Stimulated activated CD4-positive, alpha-beta T cell treated with anti-CD3 and anti-CD28 coated beads, Interleukin-2, amount 100 ng/mL, for 48 hours (primary cell): ENCODE data around the gene RNASE7.
A peak's percentile ranks its signal among the peaks of the same experiment; 100 is the strongest.

Experiments
- DNase-seq, 2 donors: peaks; one replicate each; pipeline ENCODE4 v3.0.0-alpha.2; 2020

Gene RNASE7

GRCh38 chr14:21088687-21089086 is 46.5 kb downstream of the RNASE7 start:
- DNase-seq = no peak

- no peak for DNase-seq
These were observed 47.1 kb downstream of the RNASE7 start for GRCh38 chr14:21089271-21089670.

GRCh38 chr14:21089877-21090193 is 47.7 kb downstream of the RNASE7 start:
- DNase-seq = no peak

- DNase-seq = no peak
These were observed 48.2 kb downstream of the RNASE7 start for GRCh38 chr14:21090194-21090939.

DNA sequence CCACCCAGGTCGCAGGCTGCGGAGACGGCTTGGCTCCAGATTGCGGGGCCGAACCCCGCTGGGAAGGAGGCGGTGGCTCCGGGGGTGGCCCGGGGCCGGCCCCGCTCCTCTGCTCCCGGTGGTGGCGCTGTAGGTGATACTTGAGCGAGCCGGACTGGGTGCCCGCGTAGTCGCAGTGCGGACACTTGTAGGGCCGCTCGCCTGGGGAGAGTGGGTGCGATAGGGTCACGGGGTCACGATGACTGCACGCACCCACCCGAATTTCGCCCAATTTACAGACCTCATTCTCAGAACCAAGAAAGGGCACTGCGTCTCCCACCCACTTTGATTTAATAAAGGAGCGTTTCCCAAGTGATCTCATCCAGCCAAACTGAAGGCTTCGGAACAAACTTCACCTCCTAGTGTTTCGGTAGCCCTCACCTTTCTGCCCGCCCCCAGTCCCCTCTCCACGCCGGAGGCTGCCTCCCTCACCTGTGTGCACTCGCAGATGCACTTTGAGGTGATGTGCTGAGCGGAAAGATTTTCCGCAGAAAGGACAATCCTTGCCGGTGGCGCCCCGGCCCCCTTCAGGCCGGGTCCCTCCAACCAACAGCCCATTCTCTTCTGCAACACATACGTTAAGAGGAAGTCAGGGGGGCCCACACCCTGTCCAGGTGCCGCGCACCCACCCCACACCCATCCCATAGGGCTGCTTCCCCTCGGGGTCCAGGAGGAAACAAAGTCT is 48.9 kb downstream of the RNASE7 start:
- DNase-seq = no peak

DNA sequence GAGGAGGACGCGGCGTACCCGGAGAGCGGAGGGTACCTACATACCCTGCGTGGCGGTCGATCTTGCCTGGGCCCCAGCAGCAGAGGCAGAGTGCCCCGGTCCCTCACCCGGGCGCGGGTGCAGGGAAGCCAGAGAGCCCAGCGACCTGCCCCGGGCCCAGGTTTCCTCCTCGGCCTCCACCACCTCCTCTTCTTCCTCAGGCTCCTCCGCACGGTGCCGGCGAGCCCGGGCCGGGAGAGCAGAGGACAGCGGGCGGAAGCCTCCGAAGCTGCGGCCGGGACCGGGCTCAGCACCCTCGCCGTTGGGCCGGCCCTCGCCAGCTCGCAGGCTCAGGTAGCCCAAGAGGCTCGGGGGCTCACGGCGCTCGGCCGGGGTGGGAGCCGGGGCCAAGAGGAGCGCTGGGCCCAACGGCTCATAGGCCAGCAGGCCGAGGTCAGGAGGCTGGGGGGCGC is 49.7 kb downstream of the RNASE7 start:
- DNase-seq = no peak

- DNase-seq = peak; percentile 97 to 98
These were observed 50.3 kb downstream of the RNASE7 start for GRCh38 chr14:21092273-21093011.

DNA sequence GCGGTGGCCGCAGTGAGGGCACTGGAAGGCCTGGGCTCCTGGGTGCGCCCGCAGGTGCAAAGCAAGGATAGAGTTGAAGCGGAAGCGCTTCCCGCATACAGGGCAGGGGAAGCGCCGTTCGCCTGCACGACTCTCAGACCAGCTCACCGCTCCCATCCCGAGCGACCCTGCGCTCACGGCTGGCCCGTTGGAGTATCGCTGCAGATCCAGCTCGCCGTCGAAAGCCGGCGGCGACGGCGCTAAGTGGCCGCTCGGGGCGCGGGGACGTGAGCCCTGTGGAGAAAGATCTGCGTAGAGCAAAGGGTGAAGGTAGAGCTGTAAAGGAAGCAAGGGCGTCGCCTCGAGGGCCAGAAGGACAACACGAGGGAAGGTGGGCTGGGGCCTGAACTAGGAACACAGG is 50.9 kb downstream of the RNASE7 start:
- no peak for DNase-seq
